Astrocyte (in vitro differentiated cells and primary cell): ENCODE results near the gene TMEM80. TPM values are rescaled to one million over a fixed set of nuclear protein-coding genes. Genes with fewer than 3 reads are reported as not detected.
A peak's percentile ranks its signal among the peaks of the same experiment; 100 is the strongest.

Experiments
- DNase-seq: peaks from one replicate; pipeline ENCODE4 v3.0.0-alpha.2; 2010; ENCODE audit warnings: low read depth
- FAIRE-seq: peaks from 2 replicates; lab custom pipeline; 2011; peaks lifted over from hg19 to GRCh38; lab: Jason Lieb, UNC
- H2AFZ ChIP-seq: 2 replicates; pipeline ENCODE4 v1.6.0; 2012; ENCODE audit warnings: low read depth, low read length, inconsistent platforms
- H3K27ac ChIP-seq: 2 replicates; pipeline ENCODE4 v1.5.1; 2011; ENCODE audit warnings: low read depth, low read length, inconsistent platforms
- H3K27me3 ChIP-seq: 2 replicates; pipeline ENCODE4 v1.6.0; 2011; ENCODE audit warnings: low read length, inconsistent platforms; ENCODE audit not compliant: insufficient read depth
- H3K36me3 ChIP-seq: 2 replicates; pipeline ENCODE4 v1.5.1; 2011; ENCODE audit warnings: low read length, inconsistent platforms; ENCODE audit not compliant: insufficient read depth
- H3K4me1 ChIP-seq: 2 replicates; pipeline ENCODE4 v1.5.1; 2011; ENCODE audit warnings: low read length, inconsistent platforms; ENCODE audit not compliant: insufficient read depth
- H3K4me2 ChIP-seq: 2 replicates; pipeline ENCODE4 v1.6.0; 2012; ENCODE audit warnings: low read length, inconsistent platforms
- H3K4me3 ChIP-seq: 2 replicates; pipeline ENCODE4 v1.5.1; 2011; ENCODE audit warnings: low read depth, mild to moderate bottlenecking, low read length, inconsistent platforms; ENCODE audit not compliant: insufficient read depth
- H3K79me2 ChIP-seq: 2 replicates; pipeline ENCODE4 v1.6.0; 2012; ENCODE audit warnings: mild to moderate bottlenecking, low read length, inconsistent platforms; ENCODE audit not compliant: insufficient read depth
- H3K9ac ChIP-seq: 2 replicates; pipeline ENCODE4 v1.6.0; 2012; ENCODE audit warnings: mild to moderate bottlenecking, low read length, inconsistent platforms
- H3K9me3 ChIP-seq: 2 replicates; pipeline ENCODE4 v1.5.1; 2012; ENCODE audit warnings: low read depth, mild to moderate bottlenecking, low read length, inconsistent platforms; ENCODE audit not compliant: insufficient read depth
- H4K20me1 ChIP-seq: 2 replicates; pipeline ENCODE4 v1.6.0; 2012; ENCODE audit warnings: low read length, inconsistent platforms; ENCODE audit not compliant: insufficient read depth
- H3K27ac Mint-ChIP-seq: one replicate; pipeline ENCODE4 v1.8.0; 2021; ENCODE audit warnings: mild to moderate bottlenecking, mixed read lengths; ENCODE audit not compliant: unreplicated experiment
- H3K27me3 Mint-ChIP-seq: one replicate; pipeline ENCODE4 v1.8.0; 2021; ENCODE audit warnings: low read depth, mixed read lengths; ENCODE audit not compliant: unreplicated experiment
- H3K36me3 Mint-ChIP-seq: one replicate; pipeline ENCODE4 v1.8.0; 2021; ENCODE audit warnings: low read depth, mixed read lengths; ENCODE audit not compliant: unreplicated experiment
- H3K4me1 Mint-ChIP-seq: one replicate; pipeline ENCODE4 v1.8.0; 2021; ENCODE audit warnings: low read depth, mixed read lengths; ENCODE audit not compliant: unreplicated experiment
- H3K4me3 Mint-ChIP-seq: one replicate; pipeline ENCODE4 v1.8.0; 2021; ENCODE audit warnings: mild to moderate bottlenecking, moderate library complexity, mixed read lengths; ENCODE audit not compliant: unreplicated experiment
- H3K9me3 Mint-ChIP-seq: one replicate; pipeline ENCODE4 v1.8.0; 2021; ENCODE audit warnings: mild to moderate bottlenecking, mixed read lengths; ENCODE audit not compliant: unreplicated experiment
- CTCF ChIP-seq: IDR thresholded peaks from 2 replicates; pipeline ENCODE4 v1.5.1; 2011; ENCODE audit warnings: low read depth, mild to moderate bottlenecking, inconsistent platforms, low read length, moderate library complexity; ENCODE audit not compliant: insufficient read depth
- EZH2 ChIP-seq: IDR thresholded peaks from 2 replicates; pipeline ENCODE4 v1.6.1; 2012; ENCODE audit warnings: mild to moderate bottlenecking, low read length, inconsistent platforms; ENCODE audit not compliant: insufficient read depth
- total RNA-seq: library from RNA; stranded (reverse); gene quantifications from 2 replicates; pipeline ENCODE4 v1.2.1, GENCODE V29; 2021

Gene TMEM80
- total RNA-seq, 1 donor from 2014 or later, result 16.1 TPM

- Histone ChIP-seq H4K20me1 (no peaks in the 10 kb centered on the region), H3K9me3 (no peaks in the 10 kb centered on the region), H3K9ac (no peak overlapping the region), H3K27me3 (no peaks in the 10 kb centered on the region), H3K27ac (no peak overlapping the region), H3K36me3 (peaks cover 18% of the 10 kb centered on the region), H2AFZ (no peak overlapping the region), H3K4me3 (no peak overlapping the region), H3K79me2 (no peaks in the 10 kb centered on the region), H3K4me1 (no peaks in the 10 kb centered on the region), H3K4me2 (no peak overlapping the region)
- Mint-ChIP-seq H3K4me3 (no peak overlapping the region), H3K4me1 (no peaks in the 10 kb centered on the region), H3K9me3 (no peaks in the 10 kb centered on the region), H3K27me3 (no peaks in the 10 kb centered on the region), H3K36me3 (peaks cover 32% of the 10 kb centered on the region), H3K27ac (no peak overlapping the region)
- DNase-seq (no peak), FAIRE-seq (no peak)
- TF ChIP-seq CTCF (no peak), EZH2 (no peak)
These were observed 15.1 kb upstream of the TMEM80 start for GRCh38 chr11:680476-680875.

- H3K4me3 Mint-ChIP-seq, result no peak overlapping the region
- no peaks in the 10 kb centered on the region for H3K9me3 ChIP-seq
- no peaks in the 10 kb centered on the region for H3K27me3 Mint-ChIP-seq
- no peaks in the 10 kb centered on the region for H3K4me1 ChIP-seq
- H3K27ac ChIP-seq, result no peak overlapping the region
- no peaks in the 10 kb centered on the region for H3K27me3 ChIP-seq
- H3K36me3 Mint-ChIP-seq, result peaks cover 32% of the 10 kb centered on the region
- H3K27ac Mint-ChIP-seq, result no peak overlapping the region
- no peak for TF ChIP-seq EZH2
- no peak for TF ChIP-seq CTCF
- H3K79me2 ChIP-seq, result no peaks in the 10 kb centered on the region
- H3K4me1 Mint-ChIP-seq, result no peaks in the 10 kb centered on the region
- no peaks in the 10 kb centered on the region for H3K9me3 Mint-ChIP-seq
- H3K36me3 ChIP-seq, result peaks cover 18% of the 10 kb centered on the region
- DNase-seq (no peak), FAIRE-seq (no peak)
- no peak overlapping the region for H2AFZ ChIP-seq
- no peaks in the 10 kb centered on the region for H4K20me1 ChIP-seq
- H3K4me2 ChIP-seq, result no peak overlapping the region
- no peak overlapping the region for H3K4me3 ChIP-seq
- no peak overlapping the region for H3K9ac ChIP-seq
These were observed 14.6 kb upstream of the TMEM80 start for GRCh38 chr11:680970-681369.

GRCh38 chr11:686451-687243 is 9.0 kb upstream of the TMEM80 start:
- Histone ChIP-seq H3K9ac (no peak overlapping the region), H3K9me3 (no peaks in the 10 kb centered on the region), H2AFZ (no peak overlapping the region), H3K27me3 (no peaks in the 10 kb centered on the region), H4K20me1 (peaks cover 35% of the 10 kb centered on the region), H3K27ac (no peak overlapping the region), H3K4me3 (no peak overlapping the region), H3K4me1 (peaks cover 6% of the 10 kb centered on the region), H3K36me3 (peaks cover 15% of the 10 kb centered on the region), H3K79me2 (peaks cover 12% of the 10 kb centered on the region), H3K4me2 (no peak overlapping the region)
- Mint-ChIP-seq H3K27ac (peak overlapping the region; percentile 12), H3K36me3 (peaks cover 37% of the 10 kb centered on the region), H3K9me3 (no peaks in the 10 kb centered on the region), H3K27me3 (no peaks in the 10 kb centered on the region), H3K4me1 (no peaks in the 10 kb centered on the region), H3K4me3 (peak overlapping the region; percentile 45)
- FAIRE-seq, result no peak
- no peak for DNase-seq
- TF ChIP-seq CTCF (no peak), EZH2 (no peak)
